WERI-Rb-1 (cell line): ENCODE data around the gene ABCC1.

Experiments
- DNase-seq: peaks from one replicate; pipeline ENCODE4 v3.0.0-alpha.2; 2020
- H3K27ac ChIP-seq: fragments of 250-450 bp; sonication (Bioruptor Pico); 2 replicates; pipeline ENCODE4 v1.5.1; 2020; ENCODE audit warnings: mild to moderate bottlenecking, moderate library complexity
- H3K27me3 ChIP-seq: fragments of 250-450 bp; sonication (Bioruptor Pico); 2 replicates; pipeline ENCODE4 v1.5.1; 2021; ENCODE audit warnings: mild to moderate bottlenecking, low read depth, moderate library complexity; ENCODE audit not compliant: insufficient read depth, severe bottlenecking
- H3K36me3 ChIP-seq: fragments of 250-450 bp; sonication (Bioruptor Pico); 2 replicates; pipeline ENCODE4 v1.5.1; 2020; ENCODE audit warnings: mild to moderate bottlenecking, moderate library complexity
- H3K4me3 ChIP-seq: 2 replicates; pipeline ENCODE4 v1.5.1; 2011; ENCODE audit warnings: low read depth, mild to moderate bottlenecking, control low read depth, low read length
- H3K9me3 ChIP-seq: fragments of 250-450 bp; sonication (Bioruptor Pico); 2 replicates; pipeline ENCODE4 v1.5.1; 2021; ENCODE audit warnings: mild to moderate bottlenecking, moderate library complexity; ENCODE audit not compliant: severe bottlenecking
- CTCF ChIP-seq: IDR thresholded peaks from 2 replicates; pipeline ENCODE4 v1.5.1; 2011; ENCODE audit warnings: low read depth, mild to moderate bottlenecking, control low read depth, inconsistent platforms, low read length

ABCC1 gene

GRCh38 chr16:15973421-15973820 lies 24.0 kb downstream of the ABCC1 start:
- Histone ChIP-seq H3K27me3 (no peaks in the 10 kb centered on the region), H3K36me3 (peaks cover 3% of the 10 kb centered on the region; the same call in 1 of the 2 replicates), H3K9me3 (peaks cover 4% of the 10 kb centered on the region), H3K4me3 (no peak overlapping the region), H3K27ac (no peak overlapping the region)
- DNase-seq = no peak
- no peak for TF ChIP-seq CTCF

- H3K36me3 ChIP-seq = peaks cover 3% of the 10 kb centered on the region; the same call in 1 of the 2 replicates
- no peaks in the 10 kb centered on the region for H3K27me3 ChIP-seq
- H3K9me3 ChIP-seq = peaks cover 4% of the 10 kb centered on the region
- no peak for DNase-seq
- no peak for TF ChIP-seq CTCF
- no peak overlapping the region for H3K4me3 ChIP-seq
- H3K27ac ChIP-seq = no peak overlapping the region
Observed at GRCh38 chr16:15974057-15974456, 24.6 kb downstream of the ABCC1 start.

GRCh38 chr16:15975172-15975571 lies 25.8 kb downstream of the ABCC1 start:
- Histone ChIP-seq H3K9me3 (peaks cover 4% of the 10 kb centered on the region), H3K27ac (no peak overlapping the region), H3K36me3 (peaks cover 3% of the 10 kb centered on the region; the same call in 1 of the 2 replicates)

GRCh38 chr16:15976225-15976812 lies 26.9 kb downstream of the ABCC1 start:
- no peak overlapping the region for H3K4me3 ChIP-seq
- H3K36me3 ChIP-seq = peaks cover 6% of the 10 kb centered on the region; the same call in 1 of the 2 replicates
- H3K27me3 ChIP-seq = no peaks in the 10 kb centered on the region
- DNase-seq = no peak
- no peak for TF ChIP-seq CTCF
- no peak overlapping the region for H3K27ac ChIP-seq
- peaks cover 12% of the 10 kb centered on the region for H3K9me3 ChIP-seq

More at GRCh38 chr16:15975172-15975571, 25.8 kb downstream of the ABCC1 start:
- TF ChIP-seq CTCF = no peak
- Histone ChIP-seq H3K4me3 (no peak overlapping the region), H3K27me3 (no peaks in the 10 kb centered on the region)
- no peak for DNase-seq

- TF ChIP-seq CTCF = no peak
- DNase-seq = no peak
- H3K9me3 ChIP-seq = peaks cover 16% of the 10 kb centered on the region
- H3K4me3 ChIP-seq = no peak overlapping the region
- peaks cover 6% of the 10 kb centered on the region; the same call in 1 of the 2 replicates for H3K36me3 ChIP-seq
- no peaks in the 10 kb centered on the region for H3K27me3 ChIP-seq
- no peak overlapping the region for H3K27ac ChIP-seq
Observed at GRCh38 chr16:15976929-15977637, 27.7 kb downstream of the ABCC1 start.
